Epithelial cell of prostate (primary cell): Measurements from ENCODE around the gene CCN2.

Source experiments
- DNase-seq: peaks from one replicate; pipeline ENCODE4 v3.0.0-alpha.2; 2011; ENCODE audit warnings: low read depth, low spot score
- H3K27ac ChIP-seq: fragments of 450-650 bp; 2 replicates; pipeline ENCODE4 v1.5.1; 2017; ENCODE audit warnings: mild to moderate bottlenecking

Gene CCN2

GRCh38 chr6:131967948-131968347 lies 16.8 kb upstream of the CCN2 start:
- H3K27ac ChIP-seq = no peak overlapping the region
- no peak for DNase-seq

GRCh38 chr6:131966443-131966842 lies 15.3 kb upstream of the CCN2 start:
- DNase-seq = no peak
- H3K27ac ChIP-seq = no peak overlapping the region

- no peak for DNase-seq
- no peak overlapping the region for H3K27ac ChIP-seq
Measured at GRCh38 chr6:131963063-131963462, 11.9 kb upstream of the CCN2 start.

- DNase-seq = no peak
- no peak overlapping the region for H3K27ac ChIP-seq
Measured at GRCh38 chr6:131960371-131961133, 9.4 kb upstream of the CCN2 start.

- DNase-seq = no peak
- no peak overlapping the region for H3K27ac ChIP-seq
Measured at GRCh38 chr6:131958542-131959470, 7.6 kb upstream of the CCN2 start.

- DNase-seq = no peak
- H3K27ac ChIP-seq = no peak overlapping the region
Measured at GRCh38 chr6:131958095-131958494, 6.9 kb upstream of the CCN2 start.

GRCh38 chr6:131955876-131956275 lies 4.7 kb upstream of the CCN2 start:
- DNase-seq = no peak
- no peak overlapping the region for H3K27ac ChIP-seq

- DNase-seq = no peak
- H3K27ac ChIP-seq = peak overlapping the region; percentile 70
Measured at GRCh38 chr6:131955192-131955591, 4.0 kb upstream of the CCN2 start.

GRCh38 chr6:131954775-131955107 lies 3.6 kb upstream of the CCN2 start:
- peak overlapping the region; percentile 70 for H3K27ac ChIP-seq
- DNase-seq = no peak

GRCh38 chr6:131954059-131954774 lies 3.0 kb upstream of the CCN2 start:
- peak overlapping the region; percentile 70 for H3K27ac ChIP-seq

GRCh38 chr6:131952886-131953509 lies 1.8 kb upstream of the CCN2 start:
- no peak for DNase-seq
- no peak overlapping the region for H3K27ac ChIP-seq

More at GRCh38 chr6:131954059-131954774, 3.0 kb upstream of the CCN2 start:
- no peak for DNase-seq

GRCh38 chr6:131951576-131952230 lies 531 bp upstream of the CCN2 start:
- no peak for DNase-seq
- peak overlapping the region; percentile 42 for H3K27ac ChIP-seq

- no peak for DNase-seq
- peak overlapping the region; percentile 42 for H3K27ac ChIP-seq
Measured at GRCh38 chr6:131949909-131950766, 1.0 kb downstream of the CCN2 start.

GRCh38 chr6:131949620-131949908 lies 1.6 kb downstream of the CCN2 start:
- no peak for DNase-seq
- no peak overlapping the region for H3K27ac ChIP-seq

- no peak for DNase-seq
- no peak overlapping the region for H3K27ac ChIP-seq
Measured at GRCh38 chr6:131948692-131949619, 2.2 kb downstream of the CCN2 start.

- DNase-seq = no peak
- H3K27ac ChIP-seq = no peak overlapping the region
Measured at GRCh38 chr6:131947986-131948661, 3.0 kb downstream of the CCN2 start.
